ENCODE results near the gene SORCS3.

The SORCS3 gene

DNA sequence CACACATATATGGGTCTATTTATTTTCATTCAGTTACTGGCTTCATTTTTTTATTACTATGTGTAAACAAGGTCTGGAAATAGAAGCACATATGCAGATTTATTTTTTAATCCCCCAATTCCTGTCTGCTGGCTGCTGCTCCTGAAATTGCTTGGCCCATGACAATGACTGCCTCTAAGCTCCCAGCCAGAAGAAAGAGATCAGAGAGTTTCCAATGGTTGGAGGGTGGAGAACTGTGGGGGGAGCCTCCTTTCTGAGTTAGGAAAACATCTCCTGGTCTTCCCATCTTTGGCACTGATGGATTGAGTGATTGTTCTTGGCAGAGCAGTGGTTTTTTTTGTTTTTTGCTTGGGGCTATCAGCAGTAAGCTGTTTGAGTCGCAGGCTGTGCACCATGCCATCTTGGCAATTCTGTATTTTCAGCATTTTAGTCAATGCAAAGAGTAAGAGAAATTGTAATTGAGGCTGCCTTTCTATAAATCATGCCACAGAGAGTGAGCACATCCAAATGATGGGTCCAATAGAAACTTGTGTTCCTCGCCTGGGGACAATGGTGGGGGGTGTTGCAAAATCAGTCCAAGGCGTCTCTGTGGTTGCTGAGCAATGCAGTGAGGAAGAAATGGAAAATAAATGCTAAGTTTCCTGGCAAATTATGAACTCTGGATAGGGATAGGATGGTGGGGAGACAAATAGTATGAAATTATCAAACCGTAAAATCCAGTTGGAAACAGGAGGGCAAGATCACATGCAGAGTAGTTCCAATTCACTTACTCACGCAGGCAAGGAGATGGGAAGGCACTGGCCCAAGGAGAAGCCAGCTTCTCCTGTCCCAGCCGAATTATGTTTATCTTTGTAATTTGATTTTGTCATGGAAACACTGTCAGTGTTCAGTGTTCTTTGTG lies 382.4 kb downstream of the SORCS3 start:
- Histone ChIP-seq H3K27me3 (ENCODE audit: low read length) (no peaks in the 10 kb centered on the region), H3K79me2 (ENCODE audit: insufficient read depth, low read length) (no peaks in the 10 kb centered on the region), H3F3A (ENCODE audit: insufficient read depth) (no peaks in the 10 kb centered on the region), H3K9ac (ENCODE audit: low read length) (no peak overlapping the region), H3K36me3 (ENCODE audit: low read length) (no peaks in the 10 kb centered on the region), H3K27ac (ENCODE audit: low read depth, low read length) (no peak overlapping the region), H2AFZ (ENCODE audit: low read depth, low read length, severe bottlenecking) (no peak overlapping the region), H4K20me1 (ENCODE audit: low read depth, low read length) (no peaks in the 10 kb centered on the region), H3K9me2 (replicated peaks; ENCODE audit: insufficient read depth, low read length) (no peaks in the 10 kb centered on the region), H3K4me2 (ENCODE audit: low read depth, low read length, poor library complexity, severe bottlenecking) (no peak overlapping the region), H3K4me3 (ENCODE audit: insufficient read depth, low read length, poor library complexity, severe bottlenecking) (no peak overlapping the region), H3K9me3 (ENCODE audit: insufficient read depth, low read length) (no peaks in the 10 kb centered on the region; the same call in 1 of the 2 replicates)
- TF ChIP-seq CTCF (IDR thresholded peaks at IDR 0.05; ENCODE audit: insufficient read depth, low read length, poor library complexity, severe bottlenecking) (no peak), EZH2phosphoT487 (conservative IDR thresholded peaks at IDR 0.05; ENCODE audit: low read length) (no peak)

DNA sequence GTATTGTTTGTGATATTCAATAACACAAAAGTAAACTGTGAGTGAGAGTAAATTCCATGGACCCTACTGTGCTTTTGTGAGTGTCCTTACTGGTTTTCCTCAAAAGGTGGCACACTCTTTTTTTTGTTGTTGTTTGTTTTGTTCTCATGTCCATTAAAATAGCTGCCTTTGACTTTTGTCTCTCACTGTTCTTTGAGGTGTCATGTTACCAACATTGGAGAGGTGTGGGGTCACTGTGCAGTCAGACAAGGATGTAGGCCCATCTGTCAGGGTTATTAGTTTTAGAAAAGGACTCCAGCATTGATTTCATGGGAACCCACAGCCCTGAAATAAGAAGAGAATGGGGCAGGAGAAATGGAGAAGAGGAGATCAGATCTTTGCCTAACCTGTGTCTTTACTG lies 383.1 kb downstream of the SORCS3 start:
- Histone ChIP-seq H3K4me2 (ENCODE audit: low read depth, low read length, poor library complexity, severe bottlenecking) (no peak overlapping the region), H3K36me3 (ENCODE audit: low read length) (no peaks in the 10 kb centered on the region)

GRCh38 chr10:105025092-105025491 lies 384.0 kb downstream of the SORCS3 start:
- no peak overlapping the region for H2AFZ ChIP-seq (ENCODE audit: low read depth, low read length, severe bottlenecking)
- H3F3A ChIP-seq (ENCODE audit: insufficient read depth) = no peaks in the 10 kb centered on the region
- no peaks in the 10 kb centered on the region for H4K20me1 ChIP-seq (ENCODE audit: low read depth, low read length)
- H3K36me3 ChIP-seq (ENCODE audit: low read length) = no peaks in the 10 kb centered on the region
- H3K79me2 ChIP-seq (ENCODE audit: insufficient read depth, low read length) = no peaks in the 10 kb centered on the region
- H3K9me3 ChIP-seq (ENCODE audit: insufficient read depth, low read length) = no peaks in the 10 kb centered on the region; the same call in 1 of the 2 replicates
- no peaks in the 10 kb centered on the region for H3K27me3 ChIP-seq (ENCODE audit: low read length)
- H3K9ac ChIP-seq (ENCODE audit: low read length) = no peak overlapping the region
- TF ChIP-seq EZH2phosphoT487 (conservative IDR thresholded peaks at IDR 0.05; ENCODE audit: low read length) (no peak), CTCF (IDR thresholded peaks at IDR 0.05; ENCODE audit: insufficient read depth, low read length, poor library complexity, severe bottlenecking) (no peak)
- no peak overlapping the region for H3K27ac ChIP-seq (ENCODE audit: low read depth, low read length)
- H3K4me3 ChIP-seq (ENCODE audit: insufficient read depth, low read length, poor library complexity, severe bottlenecking) = no peak overlapping the region
- no peak overlapping the region for H3K4me2 ChIP-seq (ENCODE audit: low read depth, low read length, poor library complexity, severe bottlenecking)
- H3K9me2 ChIP-seq (replicated peaks; ENCODE audit: insufficient read depth, low read length) = no peaks in the 10 kb centered on the region

More for the DNA sequence above, 383.1 kb downstream of the SORCS3 start:
- H2AFZ ChIP-seq (ENCODE audit: low read depth, low read length, severe bottlenecking) = no peak overlapping the region
- H3K27me3 ChIP-seq (ENCODE audit: low read length) = no peaks in the 10 kb centered on the region
- no peaks in the 10 kb centered on the region for H4K20me1 ChIP-seq (ENCODE audit: low read depth, low read length)
- no peak overlapping the region for H3K9ac ChIP-seq (ENCODE audit: low read length)
- no peak overlapping the region for H3K27ac ChIP-seq (ENCODE audit: low read depth, low read length)
- TF ChIP-seq EZH2phosphoT487 (conservative IDR thresholded peaks at IDR 0.05; ENCODE audit: low read length) (no peak), CTCF (IDR thresholded peaks at IDR 0.05; ENCODE audit: insufficient read depth, low read length, poor library complexity, severe bottlenecking) (no peak)
- no peaks in the 10 kb centered on the region for H3K79me2 ChIP-seq (ENCODE audit: insufficient read depth, low read length)
- no peaks in the 10 kb centered on the region for H3K9me2 ChIP-seq (replicated peaks; ENCODE audit: insufficient read depth, low read length)
- no peaks in the 10 kb centered on the region for H3F3A ChIP-seq (ENCODE audit: insufficient read depth)
- no peak overlapping the region for H3K4me3 ChIP-seq (ENCODE audit: insufficient read depth, low read length, poor library complexity, severe bottlenecking)
- H3K9me3 ChIP-seq (ENCODE audit: insufficient read depth, low read length) = no peaks in the 10 kb centered on the region; the same call in 1 of the 2 replicates
